ENCODE data around the gene MX1. TPM values are rescaled to one million over a fixed set of nuclear protein-coding genes. Genes with fewer than 3 reads are reported as not detected.

Gene MX1
- total RNA-seq, 1 donor from 2014 or later: 4.5 TPM

- H3K9me3 Mint-ChIP-seq (ENCODE audit: unreplicated experiment): no peaks in the 10 kb centered on the region
- DNase-seq (ENCODE audit: low spot score): no peak
- H3K27me3 Mint-ChIP-seq (ENCODE audit: unreplicated experiment): no peaks in the 10 kb centered on the region
- no peak for TF ChIP-seq CTCF (IDR thresholded peaks at IDR 0.05; ENCODE audit: unreplicated experiment)
- H3K4me1 Mint-ChIP-seq (ENCODE audit: unreplicated experiment): peaks cover 7% of the 10 kb centered on the region
- no peak overlapping the region for H3K4me3 Mint-ChIP-seq (ENCODE audit: unreplicated experiment)
- no peaks in the 10 kb centered on the region for H3K36me3 Mint-ChIP-seq (ENCODE audit: low read depth, unreplicated experiment)
- H3K27ac Mint-ChIP-seq (ENCODE audit: unreplicated experiment): no peak overlapping the region
Observed at GRCh38 chr21:41442481-41443186, 16.6 kb downstream of the MX1 start.

GRCh38 chr21:41443562-41443961, 17.5 kb downstream of the MX1 start:
- peaks cover 7% of the 10 kb centered on the region for H3K4me1 Mint-ChIP-seq (ENCODE audit: unreplicated experiment)
- TF ChIP-seq CTCF (IDR thresholded peaks at IDR 0.05; ENCODE audit: unreplicated experiment): no peak
- H3K4me3 Mint-ChIP-seq (ENCODE audit: unreplicated experiment): no peak overlapping the region
- no peaks in the 10 kb centered on the region for H3K27me3 Mint-ChIP-seq (ENCODE audit: unreplicated experiment)
- H3K9me3 Mint-ChIP-seq (ENCODE audit: unreplicated experiment): no peaks in the 10 kb centered on the region
- no peak overlapping the region for H3K27ac Mint-ChIP-seq (ENCODE audit: unreplicated experiment)
- no peak for DNase-seq (ENCODE audit: low spot score)
- no peaks in the 10 kb centered on the region for H3K36me3 Mint-ChIP-seq (ENCODE audit: low read depth, unreplicated experiment)

- Mint-ChIP-seq H3K4me3 (ENCODE audit: unreplicated experiment) (no peak overlapping the region), H3K9me3 (ENCODE audit: unreplicated experiment) (no peaks in the 10 kb centered on the region), H3K4me1 (ENCODE audit: unreplicated experiment) (peaks cover 7% of the 10 kb centered on the region), H3K27me3 (ENCODE audit: unreplicated experiment) (peaks cover 1% of the 10 kb centered on the region), H3K27ac (ENCODE audit: unreplicated experiment) (no peak overlapping the region), H3K36me3 (ENCODE audit: low read depth, unreplicated experiment) (no peaks in the 10 kb centered on the region)
- DNase-seq (ENCODE audit: low spot score): no peak
- TF ChIP-seq CTCF (IDR thresholded peaks at IDR 0.05; ENCODE audit: unreplicated experiment): no peak
Observed at GRCh38 chr21:41444703-41445464, 18.8 kb downstream of the MX1 start.

GRCh38 chr21:41445465-41445862, 19.4 kb downstream of the MX1 start:
- H3K27ac Mint-ChIP-seq (ENCODE audit: unreplicated experiment): no peak overlapping the region
- H3K4me3 Mint-ChIP-seq (ENCODE audit: unreplicated experiment): no peak overlapping the region
- TF ChIP-seq CTCF (IDR thresholded peaks at IDR 0.05; ENCODE audit: unreplicated experiment): no peak
- peaks cover 7% of the 10 kb centered on the region for H3K4me1 Mint-ChIP-seq (ENCODE audit: unreplicated experiment)
- H3K9me3 Mint-ChIP-seq (ENCODE audit: unreplicated experiment): no peaks in the 10 kb centered on the region
- no peaks in the 10 kb centered on the region for H3K36me3 Mint-ChIP-seq (ENCODE audit: low read depth, unreplicated experiment)
- DNase-seq (ENCODE audit: low spot score): no peak
- peaks cover 1% of the 10 kb centered on the region for H3K27me3 Mint-ChIP-seq (ENCODE audit: unreplicated experiment)

GRCh38 chr21:41446586-41446985, 20.5 kb downstream of the MX1 start:
- no peak for TF ChIP-seq CTCF (IDR thresholded peaks at IDR 0.05; ENCODE audit: unreplicated experiment)
- Mint-ChIP-seq H3K27me3 (ENCODE audit: unreplicated experiment) (peaks cover 1% of the 10 kb centered on the region), H3K27ac (ENCODE audit: unreplicated experiment) (no peak overlapping the region), H3K9me3 (ENCODE audit: unreplicated experiment) (no peaks in the 10 kb centered on the region), H3K4me3 (ENCODE audit: unreplicated experiment) (no peak overlapping the region), H3K36me3 (ENCODE audit: low read depth, unreplicated experiment) (no peaks in the 10 kb centered on the region), H3K4me1 (ENCODE audit: unreplicated experiment) (peaks cover 7% of the 10 kb centered on the region)
- DNase-seq (ENCODE audit: low spot score): no peak
